ENCODE data around the gene HTRA3.
"Not testable (repeated sequence)": the region's sequence is repeated elsewhere in the genome, so short reads cannot be mapped to it uniquely, and the experiment has no call there.

Gene HTRA3

GRCh38 chr4:8332038-8332857, 62.7 kb downstream of the HTRA3 start:
- no peak for DNase-seq

GRCh38 chr4:8332891-8333331, 63.4 kb downstream of the HTRA3 start:
- DNase-seq: no peak

- no peak for DNase-seq
These were observed 64.3 kb downstream of the HTRA3 start for GRCh38 chr4:8333726-8334460.

- DNase-seq: no peak
These were observed 65.4 kb downstream of the HTRA3 start for GRCh38 chr4:8334786-8335460.

- DNase-seq: no peak
These were observed 66.3 kb downstream of the HTRA3 start for GRCh38 chr4:8335848-8336247.

- DNase-seq: no peak
These were observed 67.0 kb downstream of the HTRA3 start for GRCh38 chr4:8336412-8337075.

- DNase-seq: no peak
These were observed 68.9 kb downstream of the HTRA3 start for GRCh38 chr4:8338351-8338961.

GRCh38 chr4:8340781-8341241, 71.3 kb downstream of the HTRA3 start:
- DNase-seq: no peak

DNA sequence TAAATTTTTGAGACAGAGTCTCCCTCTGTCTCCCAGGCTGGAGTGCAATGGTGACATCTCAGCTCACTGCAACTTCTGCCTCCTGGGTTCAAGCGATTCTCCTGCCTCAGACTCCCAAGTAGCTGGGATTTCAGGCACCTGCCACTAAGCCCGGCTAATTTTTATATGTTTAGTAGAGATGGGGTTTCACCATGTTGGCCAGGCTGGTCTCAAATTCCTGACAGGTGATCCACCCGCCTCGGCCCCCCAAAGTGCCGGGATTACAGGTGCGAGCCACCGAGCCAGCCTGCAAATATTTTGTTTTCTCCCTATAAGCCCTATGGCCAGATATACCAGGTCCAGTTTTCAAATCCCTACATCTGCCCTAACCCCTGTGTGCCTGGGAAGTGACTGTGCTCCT, 71.7 kb downstream of the HTRA3 start:
- not testable (repeated sequence) for DNase-seq

- DNase-seq: no peak
These were observed 72.1 kb downstream of the HTRA3 start for GRCh38 chr4:8341691-8342090.

DNA sequence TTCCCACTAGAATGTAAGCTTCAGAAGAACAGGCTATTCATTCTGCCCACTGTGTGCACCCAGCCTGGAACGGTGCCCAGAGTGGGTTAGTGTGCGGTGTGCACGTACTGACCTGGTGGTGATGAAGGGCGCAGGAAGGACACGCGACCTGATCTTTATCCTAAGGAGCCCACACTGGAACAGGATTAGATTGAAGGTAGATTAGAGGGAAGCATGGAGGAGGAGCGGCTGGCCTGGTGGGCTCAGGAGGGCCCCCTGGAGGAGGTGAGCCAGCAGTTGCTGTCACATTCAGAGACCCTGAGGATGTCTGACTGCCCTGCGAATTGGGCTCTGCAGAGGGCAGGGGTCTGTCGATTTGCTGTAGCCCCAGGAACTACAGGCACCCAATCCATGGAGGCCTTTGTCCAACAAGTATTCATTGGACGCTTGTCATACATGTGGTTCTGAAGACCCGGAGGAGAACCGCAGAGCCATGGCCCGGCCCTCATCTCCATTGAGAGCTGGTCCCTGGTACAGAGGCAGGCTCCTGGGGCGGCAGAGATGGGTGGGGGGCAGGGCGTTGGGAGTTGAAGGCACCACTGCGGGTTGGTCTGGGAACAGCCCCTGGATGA, 73.2 kb downstream of the HTRA3 start:
- no peak for DNase-seq

- DNase-seq: no peak
These were observed 73.9 kb downstream of the HTRA3 start for GRCh38 chr4:8343262-8343966.

DNA sequence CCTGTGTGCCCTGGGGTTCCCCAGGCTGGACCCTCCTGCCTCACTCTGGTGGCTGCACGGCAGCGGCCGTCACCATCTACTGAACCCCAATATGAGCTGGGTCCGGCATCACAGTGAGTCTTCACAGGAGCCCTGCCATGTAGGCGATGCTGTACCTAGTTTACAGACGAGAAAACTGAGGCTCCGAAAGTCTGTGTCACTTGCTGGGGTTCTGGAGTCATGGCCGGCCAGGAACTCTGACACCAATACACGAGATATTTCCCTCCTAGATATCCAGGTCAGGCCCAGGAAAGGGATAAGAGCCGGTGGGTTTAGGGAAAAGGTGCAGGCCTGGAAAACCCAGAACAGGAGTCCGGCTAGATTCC, 74.4 kb downstream of the HTRA3 start:
- DNase-seq: no peak

DNA sequence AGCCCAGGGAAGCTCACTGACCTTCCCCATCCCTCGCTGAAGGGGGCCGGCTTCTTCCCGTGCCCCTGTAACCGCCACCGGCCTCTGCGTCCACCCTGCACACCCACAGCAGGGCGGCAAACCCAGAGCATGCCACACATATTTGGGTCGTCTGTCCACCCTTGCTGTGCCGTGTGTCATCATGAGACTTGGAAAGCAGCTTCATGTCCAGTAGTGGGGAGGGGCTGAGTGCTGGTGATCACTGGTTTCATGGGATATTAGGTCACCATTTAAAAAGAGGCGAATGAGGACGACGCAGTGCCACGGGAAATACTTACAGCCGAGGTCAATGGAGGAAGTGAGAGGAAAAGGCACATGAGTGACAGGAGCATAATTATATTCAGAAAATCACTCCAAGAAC, 74.8 kb downstream of the HTRA3 start:
- DNase-seq: no peak

- DNase-seq: no peak
These were observed 75.7 kb downstream of the HTRA3 start for GRCh38 chr4:8345053-8345945.

- DNase-seq: no peak
These were observed 76.6 kb downstream of the HTRA3 start for GRCh38 chr4:8345946-8346814.

DNA sequence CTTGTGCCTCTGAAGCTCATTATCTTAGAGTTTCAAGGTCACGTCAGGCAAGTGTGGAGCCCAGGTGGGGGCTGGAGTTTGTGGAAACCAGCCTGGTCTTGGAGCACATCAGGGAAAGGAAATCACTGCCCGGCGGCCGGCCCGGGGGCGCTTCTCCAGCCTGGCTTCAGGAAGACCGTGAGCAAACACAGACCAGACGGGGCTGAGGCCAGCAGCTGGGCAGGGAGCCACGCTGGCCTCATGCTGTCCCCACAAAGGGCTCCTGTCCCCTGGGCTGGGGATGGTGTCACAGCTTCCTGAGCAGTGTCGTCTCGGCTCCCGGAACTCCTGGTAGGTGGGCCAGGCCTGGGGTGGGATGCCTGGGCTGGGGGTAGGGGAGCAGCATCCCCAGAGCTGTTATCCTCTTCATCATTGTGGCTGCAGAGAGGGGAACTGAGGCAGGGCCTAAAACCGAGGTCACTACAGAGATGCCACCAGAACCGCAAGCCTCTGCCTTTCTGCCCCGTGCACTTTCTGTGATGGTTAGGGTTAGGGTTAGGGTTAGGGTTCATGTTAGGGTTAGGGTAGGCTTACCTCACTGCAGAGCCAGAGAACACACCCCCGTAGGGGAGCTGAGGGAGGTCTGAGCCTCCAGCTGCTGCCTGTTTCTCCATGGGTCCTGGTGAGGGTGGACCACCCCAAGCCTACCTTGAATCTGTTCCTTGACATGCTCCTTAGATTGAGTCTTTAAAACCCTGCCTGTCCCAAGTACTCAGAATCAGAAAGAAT, 77.5 kb downstream of the HTRA3 start:
- DNase-seq: no peak

GRCh38 chr4:8347660-8348059, 78.1 kb downstream of the HTRA3 start:
- no peak for DNase-seq

GRCh38 chr4:8348071-8348470, 78.5 kb downstream of the HTRA3 start:
- no peak for DNase-seq

Measured in DMS79 treated with DMSO at 0.1 percent for 48 hours (cell line).